Activated naive CD4-positive, alpha-beta T cell treated with anti-CD3 and anti-CD28 coated beads, Interleukin-2, amount 50 U/mL, for 16 hours (primary cell): ENCODE data around the gene RIMBP2.
"Not testable (repeated sequence)": the region's sequence is repeated elsewhere in the genome, so short reads cannot be mapped to it uniquely, and the experiment has no call there.

Experiments used
- DNase-seq: peaks from one replicate; pipeline ENCODE4 v3.0.0-alpha.2; 2020

The RIMBP2 gene

DNA sequence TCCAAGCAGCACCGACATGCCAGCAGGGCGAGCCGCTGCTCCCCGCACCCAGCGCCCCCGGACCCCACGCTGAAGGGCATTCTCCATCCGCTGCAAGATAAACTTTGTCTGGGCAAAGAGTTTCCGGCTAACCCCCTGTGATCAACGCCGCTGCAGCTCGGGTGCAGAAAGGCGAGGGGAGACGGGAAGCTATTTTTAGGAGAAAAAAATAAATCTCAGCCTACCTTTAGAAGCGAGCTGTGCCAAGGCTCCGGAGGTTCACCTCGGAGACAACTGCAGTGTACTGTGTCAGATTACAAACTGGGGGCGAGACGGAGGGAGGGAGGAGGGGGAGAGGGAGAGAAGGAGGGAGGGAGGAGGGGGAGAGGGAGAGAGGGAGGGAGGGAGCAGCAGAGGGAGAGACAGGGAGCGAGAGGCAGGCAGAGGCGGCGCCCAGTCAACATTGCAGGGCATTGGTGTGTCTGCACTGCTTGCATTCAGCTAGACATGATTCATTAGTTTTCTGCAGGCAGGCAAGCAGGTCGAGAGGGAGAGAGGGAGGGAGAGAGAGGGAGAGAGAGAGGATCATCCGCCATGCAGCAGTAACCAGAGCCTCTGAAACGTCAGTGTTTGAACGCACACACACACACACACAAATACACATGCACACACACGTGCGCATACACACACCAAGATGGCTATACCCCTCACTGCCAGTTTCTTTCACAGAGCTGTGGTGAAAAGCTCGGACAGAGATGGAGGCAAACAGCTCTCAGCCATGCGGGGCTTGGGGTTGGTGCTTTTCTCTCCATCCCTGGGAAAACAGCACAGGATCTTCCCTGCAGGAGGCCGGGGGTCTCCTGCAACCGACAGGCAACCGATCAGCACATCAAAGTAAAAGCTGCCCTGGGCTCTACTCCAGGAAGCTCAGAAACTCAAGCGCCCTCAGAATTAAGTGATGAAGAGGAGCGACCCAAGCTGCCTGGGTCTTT is at the start of gene RIMBP2:
RIMBP2 (minus strand) TSS at position 302 of the 971 bp plus-strand sequence. CDS start 237,286 bp downstream, outside the sequence.
- no peak for DNase-seq

DNA sequence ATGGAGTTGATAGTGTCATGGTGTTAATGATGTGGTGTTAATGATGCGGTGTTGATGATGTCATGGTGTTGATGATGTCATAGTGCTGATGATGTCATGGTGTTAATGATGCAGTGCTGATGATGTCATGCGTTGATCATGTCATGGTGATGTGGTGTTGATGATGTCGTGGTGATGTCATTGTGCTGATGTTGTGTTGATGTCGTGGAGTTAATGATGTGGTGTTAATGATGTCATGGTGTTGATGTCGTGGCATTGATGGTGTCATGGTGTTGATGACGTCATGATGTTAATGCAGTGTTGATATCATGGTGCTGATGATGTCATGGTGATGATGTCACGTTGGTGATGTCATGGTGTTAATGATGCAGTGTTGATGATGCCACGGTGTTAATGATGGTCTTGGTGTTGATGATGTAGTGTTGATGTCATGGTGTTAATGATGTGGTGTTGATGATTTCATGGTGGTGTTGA is 49.1 kb upstream of the RIMBP2 start:
- DNase-seq = no peak

- DNase-seq = no peak
Observed at GRCh38 chr12:130764475-130765185, 48.5 kb upstream of the RIMBP2 start.

GRCh38 chr12:130764073-130764472 is 48.0 kb upstream of the RIMBP2 start:
- DNase-seq = no peak

- no peak for DNase-seq
Observed at GRCh38 chr12:130762319-130762675, 46.2 kb upstream of the RIMBP2 start.

- peak; percentile 66 for DNase-seq
Observed at GRCh38 chr12:130761537-130762318, 45.6 kb upstream of the RIMBP2 start.

DNA sequence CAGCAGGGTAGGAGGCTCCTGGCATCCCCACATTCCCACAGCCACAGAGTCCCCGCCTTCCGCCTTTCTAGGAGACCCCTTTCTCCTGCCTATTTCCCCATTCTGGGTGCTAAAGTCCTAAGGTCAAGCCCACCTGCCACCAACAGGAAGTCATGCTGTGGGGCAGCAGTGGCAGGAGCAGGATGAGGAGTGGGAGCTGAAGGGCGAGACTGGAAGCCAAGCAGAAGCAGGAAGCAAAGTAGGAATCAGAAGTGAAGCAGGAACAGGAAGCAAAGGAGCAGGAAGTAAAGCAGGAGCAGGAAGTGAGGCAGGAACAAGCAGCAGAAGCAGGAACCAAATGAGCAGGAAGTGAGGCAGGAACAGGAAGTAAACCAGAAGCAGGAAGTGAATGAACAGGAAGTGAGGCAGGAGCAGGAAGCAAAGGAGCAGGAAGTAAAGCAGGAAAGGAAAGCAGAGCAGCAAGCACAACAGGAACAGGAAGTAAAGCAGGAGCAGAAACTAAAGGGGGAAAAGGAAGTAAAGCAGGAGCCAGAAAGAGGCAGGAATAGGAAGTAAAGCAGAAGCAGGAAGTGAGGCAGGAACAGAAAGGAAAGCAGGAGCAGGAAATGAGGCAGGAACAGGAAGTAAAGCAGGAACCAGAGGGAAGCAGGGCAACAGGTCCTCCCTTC is 38.3 kb upstream of the RIMBP2 start:
- no peak for DNase-seq

GRCh38 chr12:130752692-130753230 is 36.7 kb upstream of the RIMBP2 start:
- no peak for DNase-seq

- DNase-seq = not testable (repeated sequence)
Observed at GRCh38 chr12:130752037-130752436, 35.9 kb upstream of the RIMBP2 start.

DNA sequence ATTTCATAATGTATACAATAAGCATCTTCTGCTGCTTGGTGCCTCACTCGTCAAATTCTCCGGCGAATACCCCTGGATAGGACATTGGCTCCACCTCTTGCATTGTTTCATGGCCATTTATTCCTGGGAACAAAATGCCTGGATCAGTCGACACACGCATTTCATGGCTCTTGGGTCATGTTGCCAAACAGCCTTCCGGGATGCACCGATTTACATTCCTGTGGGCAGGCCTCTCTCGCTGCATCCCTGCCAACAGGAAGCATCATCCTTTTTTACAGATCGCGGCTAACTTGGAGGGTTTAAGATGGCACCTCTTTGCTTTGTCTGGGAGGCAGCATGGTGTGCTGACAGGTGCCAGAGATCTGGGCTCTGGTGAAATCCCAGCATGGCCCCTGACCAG is 32.7 kb upstream of the RIMBP2 start:
- no peak for DNase-seq

DNA sequence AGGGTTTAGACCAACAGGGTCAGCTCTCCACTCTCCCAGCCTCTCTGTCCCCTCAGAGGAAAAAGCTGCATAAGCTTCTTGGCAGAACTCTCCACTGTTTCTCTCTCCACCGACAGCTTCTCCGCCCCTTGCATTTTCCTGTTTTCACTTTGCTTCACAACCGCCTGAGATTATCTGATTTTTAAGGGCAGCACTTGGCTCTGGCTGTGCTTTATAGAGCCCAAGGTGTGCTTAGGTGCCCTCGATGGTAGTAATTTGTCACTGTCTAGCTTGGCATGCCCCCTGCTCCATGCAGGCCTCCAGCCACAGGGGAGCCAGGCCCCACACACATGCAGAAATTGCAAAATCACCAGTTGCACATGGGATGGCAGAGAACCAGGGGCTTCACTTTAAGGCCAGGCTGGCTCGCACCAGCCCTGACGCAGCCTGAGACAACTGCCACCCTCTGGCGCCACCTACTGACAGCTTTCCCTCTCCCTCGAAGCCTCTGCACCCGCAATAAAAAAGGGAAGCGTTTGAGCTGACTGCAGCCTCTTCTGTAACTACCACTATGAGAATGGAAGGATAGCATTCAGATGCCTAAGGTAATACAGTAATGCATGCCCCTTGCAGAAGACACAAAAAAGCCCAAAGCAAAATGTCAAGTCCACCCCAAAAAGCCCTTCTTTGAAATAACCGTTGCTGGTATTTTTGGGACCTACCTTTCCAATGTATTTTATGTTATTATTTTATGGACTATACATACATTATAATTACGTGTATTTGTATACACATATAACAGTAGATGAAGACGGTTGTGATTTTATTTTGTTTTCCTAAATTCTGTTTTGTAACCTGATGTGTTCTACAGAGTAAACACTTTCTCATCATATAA is 32.0 kb upstream of the RIMBP2 start:
- peak; percentile 75 for DNase-seq

DNA sequence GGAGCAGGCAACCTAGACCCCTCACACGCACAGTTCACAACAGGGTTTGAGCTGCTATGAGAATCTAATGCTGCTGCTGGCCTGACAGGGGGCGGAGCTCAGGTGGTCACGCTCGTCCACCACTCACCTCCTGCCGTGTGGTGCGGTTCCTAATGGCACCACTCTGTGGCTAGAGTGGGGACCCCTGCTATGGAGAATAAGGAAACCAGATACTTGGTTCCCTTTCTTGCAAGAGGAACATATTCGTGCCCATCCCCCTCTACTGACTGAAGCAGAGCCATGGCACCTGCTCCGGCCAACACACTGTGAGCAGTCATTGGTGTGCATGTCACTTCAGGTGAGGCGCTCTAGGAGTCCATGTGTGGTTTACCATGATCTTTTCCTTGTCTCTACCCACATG is 30.4 kb upstream of the RIMBP2 start:
- no peak for DNase-seq

- no peak for DNase-seq
Observed at GRCh38 chr12:130745921-130746320, 29.8 kb upstream of the RIMBP2 start.

DNA sequence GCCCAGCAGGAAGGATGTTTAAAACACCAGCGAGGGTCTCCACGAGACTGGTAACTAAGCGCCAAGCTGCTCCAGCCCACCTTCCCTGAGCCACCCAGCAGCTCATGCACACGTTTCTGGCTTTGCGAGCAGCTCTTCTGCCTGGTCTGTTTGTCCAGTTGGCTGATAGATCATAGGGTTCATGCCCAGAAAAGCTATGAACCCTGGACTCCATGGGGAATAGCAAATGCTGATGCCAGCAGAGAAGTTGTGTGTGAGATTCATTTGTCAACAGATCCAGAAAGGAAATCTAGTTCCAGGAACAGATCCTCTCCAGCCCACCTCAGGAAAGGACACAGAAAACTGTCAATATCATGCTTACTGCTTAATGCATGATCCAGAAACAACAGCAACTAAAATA is 28.2 kb upstream of the RIMBP2 start:
- DNase-seq = no peak

DNA sequence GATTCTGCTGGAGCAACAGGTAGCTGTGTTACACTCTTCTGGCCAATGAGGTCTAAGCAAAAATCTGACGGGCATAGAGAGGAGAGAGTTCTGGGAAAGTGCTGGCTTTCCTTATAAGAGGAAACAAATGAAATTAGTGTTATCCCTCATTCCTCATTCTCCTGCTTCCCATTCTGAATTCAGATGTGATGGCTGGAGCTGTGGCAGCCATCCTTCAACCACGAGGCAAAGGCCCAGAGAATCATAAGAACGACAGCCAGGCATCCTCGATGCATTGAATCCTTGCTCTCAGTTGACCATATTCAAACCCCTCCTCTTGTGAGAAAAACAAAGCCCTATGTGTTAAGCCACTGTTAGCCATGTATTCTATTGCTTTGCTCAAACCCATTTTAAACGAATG is 27.5 kb upstream of the RIMBP2 start:
- DNase-seq = no peak

DNA sequence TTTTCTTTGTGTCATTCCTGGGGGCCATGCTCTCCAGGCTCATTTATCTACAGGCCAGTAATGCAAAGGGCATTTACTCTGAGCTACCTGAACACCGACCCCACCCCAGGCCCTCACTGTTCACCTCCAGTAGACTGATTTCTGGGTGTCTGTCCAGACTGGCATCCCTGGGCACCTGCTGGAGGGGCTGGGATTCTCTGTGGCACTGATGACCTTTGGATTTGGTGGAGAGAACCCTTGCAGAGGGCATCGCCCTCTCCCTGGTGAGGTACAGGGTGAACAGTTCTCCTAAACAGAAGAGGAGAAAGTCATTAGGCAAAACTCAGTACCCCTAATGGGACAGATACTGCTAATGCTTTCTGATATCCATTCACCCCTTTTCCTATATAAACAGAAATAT is 27.1 kb upstream of the RIMBP2 start:
- no peak for DNase-seq

- no peak for DNase-seq
Observed at GRCh38 chr12:130742716-130743115, 26.6 kb upstream of the RIMBP2 start.

DNA sequence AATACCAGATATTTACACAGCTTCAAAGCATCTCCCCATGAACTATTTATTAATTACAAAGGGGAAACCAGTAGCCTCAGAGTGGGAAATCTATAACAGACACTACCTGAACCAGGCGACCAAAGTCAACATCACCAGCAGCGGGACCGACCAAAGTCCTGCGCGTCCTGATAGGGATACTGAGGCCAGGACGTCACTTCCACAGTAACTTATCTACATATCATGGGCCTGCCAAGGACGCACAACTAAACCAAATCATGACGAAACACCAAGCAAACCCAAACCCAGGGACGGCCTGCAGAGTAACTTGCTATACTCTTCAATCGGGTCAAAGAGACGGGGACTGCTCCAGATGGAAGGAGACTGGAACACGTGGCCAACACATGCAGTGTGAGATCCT is 26.0 kb upstream of the RIMBP2 start:
- no peak for DNase-seq

GRCh38 chr12:130739571-130739970 is 23.5 kb upstream of the RIMBP2 start:
- no peak for DNase-seq

DNA sequence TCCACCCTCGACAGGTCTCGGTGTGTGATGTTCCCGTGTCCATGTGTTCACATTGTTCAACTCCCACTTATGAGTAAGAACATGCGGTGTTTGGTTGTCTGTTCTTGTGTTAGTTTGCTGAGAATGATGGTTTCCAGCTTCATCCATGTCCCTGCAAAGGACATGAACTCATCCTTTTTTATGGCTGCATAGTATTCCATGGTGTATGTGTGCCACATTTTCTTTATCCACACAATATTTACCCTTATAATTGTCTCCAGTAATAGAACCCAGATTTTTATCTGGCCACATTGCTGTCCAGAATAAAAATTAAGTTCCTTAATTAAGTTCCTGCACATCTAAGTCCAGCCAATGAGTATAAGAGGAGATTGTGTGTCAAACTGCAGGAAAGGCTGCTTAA is 22.3 kb upstream of the RIMBP2 start:
- DNase-seq = not testable (repeated sequence)

- DNase-seq = no peak
Observed at GRCh38 chr12:130737731-130738130, 21.6 kb upstream of the RIMBP2 start.
